ENCODE results near the gene GRK2.

DNA sequence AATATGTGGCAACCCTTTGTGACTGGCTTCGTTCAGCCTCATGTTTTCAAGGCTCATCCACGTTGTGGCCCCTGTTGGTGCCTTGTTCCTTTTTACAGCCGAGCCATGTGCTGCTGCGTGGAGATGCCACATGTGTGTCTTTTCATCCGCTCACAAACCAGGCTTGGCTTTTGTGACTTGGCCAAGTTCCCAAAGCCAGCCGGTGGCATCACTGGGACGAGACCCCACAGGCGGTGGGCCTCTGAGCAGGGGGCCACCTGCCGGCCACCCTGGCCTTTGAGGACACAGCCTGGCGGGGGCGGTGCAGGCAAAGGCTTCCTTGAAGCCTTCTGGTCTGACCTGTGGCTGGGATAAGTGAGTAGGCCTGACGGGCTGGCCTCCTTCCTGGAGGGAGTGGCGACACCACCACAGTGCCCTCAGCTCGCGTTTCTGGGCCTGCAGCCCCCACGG lies 10.5 kb downstream of the GRK2 start:
- no peak for TF ChIP-seq CTCF (IDR thresholded peaks at IDR 0.05)
- TF ChIP-seq POLR2A (IDR thresholded peaks at IDR 0.05) = no peak

All from testis (tissue), 2 donors.